GM21381 (cell line): Measurements from ENCODE around the gene PLA2G4A.

Experiments
- ATAC-seq: cut with Tn5 transposase; IDR thresholded peaks from one replicate; pipeline ENCODE4 v1.9.1; 2021; ENCODE audit warnings: mild to moderate bottlenecking, moderate library complexity; ENCODE audit not compliant: unreplicated experiment

PLA2G4A gene

DNA sequence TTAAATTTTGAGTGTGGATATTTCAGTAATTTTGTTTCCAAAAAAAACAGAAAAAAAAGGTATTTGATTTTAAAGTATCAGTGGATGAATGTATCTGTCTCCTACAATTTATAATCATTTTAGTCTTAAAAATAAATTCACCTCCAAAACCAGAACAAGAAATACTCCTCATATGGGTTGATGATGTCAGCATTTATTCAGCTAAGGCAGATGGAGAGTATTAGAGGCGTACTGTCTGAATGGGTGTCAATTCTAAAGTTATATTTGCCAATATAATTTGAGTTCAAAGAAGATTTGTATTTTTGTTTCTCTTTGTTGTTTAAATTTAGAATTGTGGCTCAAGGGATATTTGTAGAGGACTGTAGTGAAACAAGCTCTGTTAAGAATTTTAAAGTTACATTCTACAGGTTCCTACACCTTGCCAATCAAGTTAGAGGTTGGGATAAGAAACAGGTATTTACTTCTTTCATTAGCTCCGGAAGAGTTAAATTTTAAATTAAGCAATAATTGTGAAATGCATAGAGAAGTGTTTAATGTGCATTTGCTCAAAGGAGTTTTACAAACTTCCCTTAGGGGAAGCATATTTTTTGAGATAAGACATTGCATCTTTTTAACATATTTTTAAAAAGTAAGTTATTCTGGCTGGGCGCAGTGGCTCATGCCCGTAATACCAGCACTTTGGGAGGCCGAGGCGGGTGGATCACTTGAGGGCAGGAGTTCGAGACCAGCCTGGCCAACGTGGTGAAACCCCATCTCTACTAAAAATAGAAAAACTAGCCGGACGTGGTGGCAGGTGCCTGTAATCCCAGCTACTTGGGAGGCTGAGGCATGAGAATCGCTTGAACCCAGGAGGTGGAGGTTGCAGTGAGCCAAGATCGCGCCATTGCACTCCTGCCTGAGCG lies 1.2 kb downstream of the PLA2G4A start:
- ATAC-seq, result no peak

DNA sequence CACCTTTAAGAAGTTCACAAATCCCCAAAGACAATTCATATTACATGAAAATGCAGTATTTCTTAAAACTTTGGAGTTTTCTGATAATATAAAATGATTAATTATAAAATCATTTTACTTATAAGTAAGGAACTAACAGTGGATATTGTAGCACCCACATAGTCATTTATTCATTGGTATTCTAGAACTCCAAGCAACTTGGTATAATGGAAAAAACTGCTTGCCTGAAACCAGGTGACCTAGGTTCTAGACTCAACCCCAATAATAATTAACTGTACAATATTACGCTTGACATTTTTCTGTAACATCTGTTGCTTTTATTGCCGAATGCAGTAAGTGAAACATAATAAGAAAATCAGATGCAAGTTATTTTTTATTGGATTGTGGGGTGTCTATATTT lies 2.4 kb downstream of the PLA2G4A start:
- ATAC-seq, result no peak

DNA sequence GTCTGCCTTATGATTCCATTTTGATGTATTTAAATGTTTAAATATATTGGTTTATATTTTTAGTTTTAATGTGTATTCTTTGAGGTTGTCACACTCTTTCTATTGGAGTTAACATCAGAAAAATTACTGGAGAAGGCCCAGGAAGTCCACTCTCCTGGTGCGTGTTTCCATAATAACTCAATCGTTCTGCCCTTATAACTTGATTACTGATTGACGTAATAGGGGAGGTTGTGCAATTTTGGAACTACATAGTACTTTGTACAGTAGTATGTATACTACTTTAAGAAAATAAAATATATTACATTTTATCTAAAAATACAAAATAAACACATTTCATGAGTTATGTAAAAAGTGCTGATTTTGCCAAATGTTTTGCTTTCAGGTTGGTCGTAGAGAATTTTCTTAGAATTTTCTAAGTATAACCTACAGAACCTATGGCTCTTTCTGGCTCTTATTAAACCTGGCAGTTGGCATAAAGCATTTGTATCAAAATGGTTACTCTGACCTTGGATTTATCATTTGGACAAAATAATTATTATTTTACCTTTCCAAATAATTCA lies 5.7 kb downstream of the PLA2G4A start:
- ATAC-seq, result no peak

DNA sequence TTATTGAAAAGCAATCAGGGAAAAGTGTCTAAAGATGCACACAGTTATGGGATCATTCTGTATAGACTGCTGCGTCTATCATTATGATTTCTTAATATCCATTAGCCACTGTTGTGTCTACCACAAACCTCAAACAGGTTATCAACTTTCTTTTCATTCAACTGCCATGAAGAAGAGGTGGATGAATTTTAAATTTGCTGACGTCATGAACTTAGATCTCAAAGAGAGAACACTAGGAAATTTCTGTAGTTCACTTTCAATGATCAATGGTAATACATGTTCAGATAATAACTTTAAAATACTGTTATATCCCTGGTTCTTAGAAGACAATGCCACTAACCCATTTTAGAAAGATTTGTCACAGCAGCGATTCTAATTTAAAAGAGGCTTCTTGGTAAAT lies 6.7 kb downstream of the PLA2G4A start:
- no peak for ATAC-seq

DNA sequence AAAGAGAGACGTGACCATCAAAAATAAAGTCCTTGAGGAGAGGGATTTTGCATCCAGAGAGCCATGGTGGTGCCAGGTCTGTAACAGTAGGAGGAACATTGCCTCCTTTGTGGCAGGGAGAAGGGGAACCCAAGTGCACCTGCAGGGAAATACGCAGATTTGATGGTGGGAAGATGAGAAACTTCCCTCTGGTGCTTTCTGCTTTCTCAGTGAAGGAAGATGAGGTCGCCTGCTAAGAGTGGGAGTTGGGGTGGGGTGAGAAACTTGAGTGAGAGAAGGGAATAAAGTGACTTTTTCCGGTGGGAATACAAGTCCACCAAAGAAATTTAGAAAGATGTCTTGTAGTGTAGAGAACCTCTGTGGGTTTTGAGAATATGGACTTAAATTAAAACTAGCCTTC lies 9.1 kb downstream of the PLA2G4A start:
- ATAC-seq, result no peak

DNA sequence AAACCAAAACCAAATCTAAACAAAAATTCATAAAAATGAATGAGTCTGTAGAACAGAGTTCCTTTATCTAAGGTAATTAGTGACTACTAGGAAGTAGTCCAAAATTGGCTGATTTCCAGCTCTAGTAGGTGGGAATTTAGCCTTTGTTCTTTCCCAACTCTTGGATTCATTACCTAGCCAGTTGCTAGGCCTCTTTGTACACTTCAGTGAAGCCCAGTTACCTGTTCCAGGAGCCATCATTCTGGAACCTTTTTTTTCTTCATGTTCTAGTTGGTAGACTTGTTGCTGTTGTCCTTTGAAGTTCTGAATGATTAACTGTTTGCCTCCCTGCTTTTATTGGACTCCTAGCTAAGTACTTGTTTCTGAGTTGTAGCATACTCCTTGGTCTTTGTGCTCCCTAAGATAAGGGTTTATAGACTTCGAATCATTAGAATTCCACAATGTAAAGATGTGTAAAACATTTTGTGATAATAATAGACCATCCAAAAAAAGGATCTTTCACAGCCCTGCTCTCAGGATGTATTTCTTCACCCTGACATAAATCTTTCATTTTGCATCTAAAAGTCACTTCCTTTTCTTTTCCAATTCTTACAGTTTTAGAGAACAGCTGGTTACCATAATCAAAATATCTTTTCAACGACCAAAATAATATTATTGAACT lies 9.8 kb downstream of the PLA2G4A start:
- ATAC-seq, result peak; percentile 11

DNA sequence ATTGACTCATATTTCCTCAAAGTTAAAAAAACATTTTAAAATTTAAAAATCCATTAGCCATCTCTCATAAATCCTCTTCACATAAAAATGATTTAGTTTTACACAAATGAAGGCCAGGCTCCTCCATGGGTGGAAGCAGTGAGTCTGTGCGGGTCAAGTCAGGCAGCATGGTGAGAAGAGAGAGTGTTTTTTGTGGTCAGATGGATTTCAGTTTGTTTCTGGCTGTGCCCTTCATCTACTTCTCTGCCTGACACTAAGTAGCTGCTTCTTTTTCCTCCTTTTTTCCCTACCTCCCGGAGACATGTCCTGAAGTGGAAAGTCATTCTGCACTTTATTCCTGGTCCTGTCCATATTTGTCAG lies 10.3 kb downstream of the PLA2G4A start:
- peak; percentile 48 for ATAC-seq

DNA sequence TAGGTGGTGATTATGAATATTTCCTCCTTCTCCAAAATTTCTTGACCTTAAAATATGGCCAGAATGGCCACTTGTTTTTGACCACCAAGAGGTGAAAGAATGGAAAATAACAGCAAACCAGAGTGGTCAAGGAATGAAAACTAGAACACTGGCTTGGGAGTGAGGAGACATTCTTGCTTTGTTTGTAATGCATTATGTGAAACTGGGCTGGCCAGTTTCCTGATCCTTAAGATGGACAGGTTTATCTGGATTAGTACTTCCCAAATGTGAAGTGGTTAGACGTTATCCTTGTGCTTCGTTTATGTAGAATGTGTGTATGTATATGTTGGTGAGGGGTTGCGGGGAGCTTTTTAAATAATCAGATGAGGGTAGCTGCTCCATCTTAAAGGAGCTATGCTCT lies 12.8 kb downstream of the PLA2G4A start:
- ATAC-seq, result no peak

DNA sequence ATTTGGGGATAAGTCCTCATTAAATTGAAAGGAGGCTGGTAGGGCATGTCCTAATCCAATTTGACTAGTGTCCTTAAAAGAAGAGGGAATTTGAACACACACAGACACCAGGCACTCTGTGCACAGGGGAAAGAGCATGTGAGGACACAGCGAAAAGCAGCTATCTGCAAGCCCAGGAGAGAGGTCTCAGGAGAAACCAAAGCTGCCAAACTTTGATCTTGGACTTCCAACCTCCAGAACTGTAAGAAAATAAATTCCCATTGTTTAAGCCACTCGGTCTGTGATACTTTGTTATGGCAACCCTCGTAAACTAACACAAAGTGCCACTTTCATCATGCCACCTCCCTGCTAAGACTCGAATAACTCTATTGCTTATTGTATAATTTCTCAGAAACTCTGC lies 13.8 kb downstream of the PLA2G4A start:
- no peak for ATAC-seq

DNA sequence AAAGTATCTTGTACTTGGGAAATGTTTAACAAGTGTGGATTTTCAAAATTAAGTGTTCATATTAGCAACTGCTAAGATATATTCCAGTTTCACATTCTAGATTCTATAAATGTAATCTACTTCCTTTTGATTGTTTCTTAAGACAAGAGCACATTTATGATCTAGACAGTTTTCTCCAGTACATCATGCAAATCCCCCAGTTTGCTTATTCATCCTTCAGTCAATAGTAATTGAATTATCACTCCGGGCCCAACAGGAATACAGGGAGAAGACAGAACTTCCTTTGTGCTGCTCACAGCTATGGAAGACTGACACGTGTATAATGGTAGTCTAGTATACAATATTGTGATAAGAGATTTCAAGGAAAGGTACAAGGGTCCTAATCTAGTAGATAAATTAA lies 14.5 kb downstream of the PLA2G4A start:
- ATAC-seq, result no peak

DNA sequence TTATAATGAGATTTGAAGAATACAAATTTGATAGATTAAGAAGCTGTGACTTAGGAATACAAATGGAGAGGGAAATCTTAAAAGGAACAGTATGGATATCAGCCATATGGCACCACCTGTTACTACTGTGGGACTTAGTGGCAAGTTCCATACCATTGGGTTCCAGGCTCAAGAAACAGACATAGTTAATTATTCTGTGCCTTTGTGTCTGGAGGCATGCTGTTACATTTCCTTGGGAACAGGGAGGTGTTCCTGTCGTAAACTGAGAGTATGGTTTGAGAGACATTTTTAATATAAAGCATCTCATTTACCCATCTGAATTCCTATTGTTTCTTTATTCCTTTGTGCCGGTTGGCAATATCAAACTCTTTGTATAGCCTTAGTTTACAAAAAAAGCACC lies 15.2 kb downstream of the PLA2G4A start:
- ATAC-seq, result no peak

DNA sequence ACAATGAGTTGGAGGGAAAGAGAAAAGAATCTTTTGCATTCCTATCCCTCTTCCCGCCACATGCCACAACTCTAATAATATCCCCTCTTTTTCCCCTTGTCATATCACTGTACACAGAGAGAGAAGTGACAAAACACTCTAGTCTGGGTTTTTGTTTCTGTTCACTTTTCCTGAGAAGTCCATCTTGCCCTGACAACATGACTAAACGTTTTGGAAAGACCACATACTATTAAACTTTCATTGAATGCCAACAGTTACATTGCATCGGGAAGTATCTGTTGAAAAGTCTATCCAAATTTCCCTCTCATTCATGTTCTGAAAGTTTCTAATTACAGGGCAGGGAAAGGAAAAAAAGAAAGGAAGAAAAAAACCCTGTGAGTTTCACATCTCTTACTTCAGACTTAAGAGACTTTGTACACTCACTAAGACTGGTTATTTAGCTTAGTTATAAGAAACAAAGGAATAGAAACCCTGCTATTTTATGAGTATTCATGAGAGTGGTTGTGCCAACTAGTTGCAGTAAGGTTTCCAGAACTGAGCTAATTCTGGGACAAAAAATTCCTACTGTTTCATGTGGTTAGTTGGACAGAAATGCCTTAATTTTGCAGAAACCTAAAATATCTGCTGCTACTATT lies 16.9 kb downstream of the PLA2G4A start:
- ATAC-seq, result no peak

DNA sequence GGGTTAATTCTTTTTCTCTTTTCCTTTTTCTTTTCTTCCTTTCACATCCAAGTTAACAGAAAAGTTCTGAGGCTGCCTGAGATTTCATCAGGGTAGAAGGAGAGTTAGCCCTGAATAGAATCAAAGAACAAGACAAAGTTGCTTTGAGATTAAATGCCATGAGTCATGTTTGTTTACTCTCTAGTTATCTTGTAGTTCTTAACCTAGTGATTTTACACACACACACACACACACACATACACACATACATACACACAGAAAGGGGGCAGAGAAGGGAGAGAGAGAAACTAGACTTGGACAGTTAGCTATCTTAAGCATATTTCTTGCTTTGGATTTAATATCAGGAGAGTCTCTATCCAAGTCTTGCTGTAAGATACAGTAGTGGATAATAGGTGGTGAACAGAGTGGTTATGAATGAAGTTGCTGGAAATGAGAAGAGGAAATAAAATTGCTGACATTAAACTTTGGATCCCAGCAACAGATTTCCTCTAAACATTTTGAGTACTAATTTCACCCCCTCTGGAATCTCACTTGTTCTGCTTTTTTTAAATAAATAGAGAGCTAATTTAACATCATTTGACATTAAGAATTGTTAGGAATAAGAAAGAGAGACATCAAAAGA lies 19.9 kb downstream of the PLA2G4A start:
- no peak for ATAC-seq

DNA sequence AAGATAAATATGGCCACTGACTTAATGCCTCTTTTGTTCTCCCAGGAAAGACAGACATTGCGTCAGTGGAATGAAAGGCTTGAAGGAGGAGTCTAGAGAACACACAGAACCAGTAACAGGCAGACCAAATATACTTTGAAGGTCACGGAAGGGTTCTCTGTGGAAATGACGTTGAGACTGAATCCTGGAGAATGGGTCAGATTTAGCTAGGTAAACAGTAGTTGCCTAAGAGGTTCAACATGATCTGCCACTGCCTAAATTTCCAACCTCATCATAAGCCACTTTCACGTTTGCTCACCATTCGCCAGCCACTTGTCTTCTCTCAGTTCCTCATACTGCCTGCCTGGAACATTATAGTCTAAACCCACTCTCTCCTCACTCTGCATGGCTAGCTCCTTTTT lies 20.5 kb downstream of the PLA2G4A start:
- ATAC-seq, result peak; percentile 96

DNA sequence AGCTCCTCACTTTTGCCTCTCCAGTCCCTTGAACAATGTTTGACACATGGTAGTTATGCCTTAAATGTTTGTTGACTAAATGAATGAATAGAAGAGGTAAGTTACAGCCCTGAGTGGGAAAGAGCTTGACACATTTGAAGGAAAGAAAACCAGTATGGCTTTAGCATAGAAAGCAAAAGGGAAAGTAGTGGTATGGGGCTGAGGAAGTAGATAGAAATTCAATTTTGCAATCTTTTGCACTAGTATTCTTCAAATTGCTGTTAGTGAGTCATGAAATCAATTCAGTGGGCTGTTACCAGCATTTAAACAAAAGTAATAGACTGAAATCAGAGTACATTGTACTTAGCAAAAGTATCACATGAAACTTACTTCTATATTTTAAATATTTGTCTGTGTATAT lies 21.1 kb downstream of the PLA2G4A start:
- ATAC-seq, result peak; percentile 46

DNA sequence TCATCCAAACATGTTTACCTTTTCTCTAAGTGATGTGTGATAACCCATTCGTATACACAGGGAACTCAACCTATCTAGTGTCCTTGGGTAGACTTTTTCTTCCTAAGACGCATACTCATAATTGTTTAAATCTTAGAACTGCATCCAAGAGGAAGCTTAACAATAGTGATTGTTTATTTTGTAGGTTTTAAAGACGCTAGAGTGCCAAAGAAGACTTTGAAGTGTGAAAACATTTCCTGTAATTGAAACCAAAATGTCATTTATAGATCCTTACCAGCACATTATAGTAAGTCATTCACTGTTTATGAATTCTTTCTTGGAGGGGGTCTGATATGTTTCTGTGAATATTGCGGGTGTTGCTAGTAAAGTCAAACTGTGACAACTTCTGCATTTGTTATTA lies 25.4 kb downstream of the PLA2G4A start:
- no peak for ATAC-seq

DNA sequence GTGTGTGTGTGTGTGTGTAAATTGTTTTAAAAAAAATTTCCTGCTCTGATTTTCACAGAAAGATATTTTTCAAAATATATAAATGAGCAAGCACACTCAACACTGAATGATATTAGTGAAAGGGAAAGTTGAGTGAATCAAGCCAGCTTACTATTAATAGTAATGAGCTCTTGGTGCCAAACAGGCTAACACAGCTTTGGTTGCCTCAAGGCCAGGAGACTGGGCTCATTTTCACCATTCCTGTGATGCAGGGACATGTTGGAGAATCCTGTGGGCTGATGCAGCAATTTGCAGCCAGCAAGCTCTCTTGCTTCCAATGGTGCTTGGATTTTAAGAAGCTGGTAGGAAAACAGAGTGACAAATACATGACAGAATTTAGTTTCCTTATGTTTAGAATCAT lies 30.2 kb downstream of the PLA2G4A start:
- ATAC-seq, result no peak

DNA sequence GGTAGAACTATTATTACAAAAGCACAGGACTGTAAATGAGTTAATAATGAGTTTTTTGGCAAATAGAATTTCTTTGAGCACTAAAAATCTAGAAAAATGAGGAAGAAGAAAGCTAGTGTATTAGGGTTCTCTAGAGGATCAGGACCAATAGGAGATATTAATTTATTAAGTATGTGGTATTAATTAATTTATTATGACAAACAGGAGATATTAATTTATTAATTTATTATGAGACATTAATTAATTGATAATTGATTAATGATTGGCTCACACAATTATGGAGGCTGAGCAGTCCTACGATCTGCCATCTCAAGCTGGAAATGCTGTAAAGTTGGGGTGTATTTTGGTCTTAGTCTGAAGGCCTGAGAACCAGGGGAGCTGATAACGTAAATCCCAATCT lies 31.2 kb downstream of the PLA2G4A start:
- ATAC-seq, result no peak

DNA sequence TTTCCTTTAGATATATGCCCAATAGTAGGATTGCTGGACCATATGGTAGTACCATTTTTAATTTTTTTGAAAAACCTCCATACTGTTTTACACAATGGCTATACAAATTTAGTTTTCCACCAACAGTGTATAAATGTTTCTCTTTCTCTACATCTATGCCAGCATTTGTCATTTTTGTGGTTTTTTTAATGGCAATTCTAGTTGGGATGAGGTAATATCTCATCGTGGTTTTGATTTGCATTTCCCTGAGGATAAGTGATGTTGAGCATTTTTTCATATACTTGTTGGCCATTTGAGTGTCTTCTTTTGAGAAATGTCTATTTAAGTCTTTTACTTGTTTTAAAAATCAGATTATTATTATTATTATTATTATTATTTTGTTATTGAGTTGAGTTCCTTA lies 35.5 kb downstream of the PLA2G4A start:
- ATAC-seq, result no peak

DNA sequence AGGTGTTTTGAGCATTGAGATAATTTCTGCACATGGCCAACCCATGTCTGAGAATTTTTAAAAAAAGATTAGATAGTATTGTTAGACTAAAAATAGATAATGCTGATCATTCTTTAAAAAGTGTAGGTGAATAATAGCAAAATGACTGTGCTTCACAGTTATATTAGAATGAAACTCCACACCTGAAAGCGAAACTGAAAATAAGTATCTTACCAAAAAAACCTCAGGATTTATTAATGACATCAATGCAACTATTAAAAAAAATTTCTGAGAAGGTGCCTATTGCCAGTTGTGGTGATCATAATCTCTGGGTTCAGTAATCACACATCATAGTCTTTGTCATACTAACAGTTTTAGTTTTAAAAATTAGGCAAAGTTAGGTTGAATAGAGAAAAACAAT lies 36.5 kb downstream of the PLA2G4A start:
- ATAC-seq, result peak; percentile 85

DNA sequence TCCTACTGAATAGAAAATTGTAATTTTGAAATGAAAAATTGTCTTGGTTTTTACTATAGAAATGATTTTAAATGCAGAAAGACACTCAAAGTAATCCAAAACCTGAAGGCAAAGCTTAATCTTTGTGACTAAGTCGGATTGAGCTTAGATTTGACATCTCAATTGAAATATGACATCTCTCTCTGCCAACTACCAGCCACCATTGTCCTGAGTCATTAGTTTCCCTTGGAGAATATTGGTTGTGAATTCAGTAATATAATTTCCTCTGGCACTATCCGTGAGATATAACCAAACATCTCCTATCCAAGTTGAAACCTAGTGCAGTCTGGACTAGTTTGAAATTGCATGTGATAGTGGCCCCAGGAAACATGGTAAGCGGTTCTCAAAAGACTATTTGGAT lies 37.1 kb downstream of the PLA2G4A start:
- no peak for ATAC-seq
